Natural killer cell (primary cell): ENCODE results near the gene TMX4. TPM values are rescaled to one million over a fixed set of nuclear protein-coding genes. Genes with fewer than 3 reads are reported as not detected.

Experiments
- ATAC-seq, 3 donors: fragments of 150-1000 bp in 2 of 3; fragments of 200-7000 bp in 1 of 3; cut with Tn5 transposase; 1 replicate in 1 of 3; 2 replicates in 2 of 3; pipeline ENCODE4 v1.10.0; 2021; ENCODE audit warnings: mild to moderate bottlenecking in 2 of 3, moderate library complexity in 2 of 3
- DNase-seq, 2 donors: peaks; one replicate each; pipeline versions ENCODE4 v3.0.0 to v3.0.0-alpha.2; 2013 to 2021; ENCODE audit warnings: mixed read lengths in 1 of 2
- H3K27ac ChIP-seq: one replicate; pipeline ENCODE4 v1.5.1; 2013; ENCODE audit warnings: mild to moderate bottlenecking, low read length
- H3K27me3 ChIP-seq: one replicate; pipeline ENCODE4 v1.6.1; 2013; ENCODE audit warnings: low read length; ENCODE audit not compliant: control insufficient read depth, insufficient read depth
- H3K36me3 ChIP-seq: one replicate; pipeline ENCODE4 v1.6.1; 2013; ENCODE audit warnings: low read length; ENCODE audit not compliant: control insufficient read depth, insufficient read depth
- H3K4me1 ChIP-seq: one replicate; pipeline ENCODE4 v1.6.1; 2013; ENCODE audit warnings: low read length; ENCODE audit not compliant: control insufficient read depth, insufficient read depth
- H3K4me3 ChIP-seq: one replicate; pipeline ENCODE4 v1.5.1; 2013; ENCODE audit warnings: low read length
- H3K9me3 ChIP-seq: one replicate; pipeline ENCODE4 v1.6.1; 2013; ENCODE audit warnings: low read length; ENCODE audit not compliant: control insufficient read depth, insufficient read depth
- H3K27ac Mint-ChIP-seq, 2 donors: one replicate each; pipeline ENCODE4 v1.8.0; 2022; ENCODE audit warnings: mild to moderate bottlenecking in 2 of 2, mixed read lengths in 2 of 2, moderate library complexity in 1 of 2
- H3K27me3 Mint-ChIP-seq, 2 donors: one replicate each; pipeline ENCODE4 v1.8.0; 2022; ENCODE audit warnings: low read depth in 2 of 2, mixed read lengths in 2 of 2
- H3K36me3 Mint-ChIP-seq: one replicate; pipeline ENCODE4 v1.8.0; 2022; ENCODE audit warnings: mixed read lengths
- H3K4me1 Mint-ChIP-seq, 2 donors: one replicate each; pipeline ENCODE4 v1.8.0; 2022; ENCODE audit warnings: mixed read lengths in 2 of 2
- H3K4me3 Mint-ChIP-seq: one replicate; pipeline ENCODE4 v1.8.0; 2022; ENCODE audit warnings: mild to moderate bottlenecking, moderate library complexity, mixed read lengths
- H3K9me3 Mint-ChIP-seq, 2 donors: one replicate each; pipeline ENCODE4 v1.8.0; 2022; ENCODE audit warnings: mixed read lengths in 2 of 2
- WGBS: methylation state at CpG from one replicate; pipeline ENCODE4 v1.1.7; 2013; ENCODE audit warnings: missing lambda C conversion rate; ENCODE audit not compliant: insufficient coverage; 5-methylcytosine and 5-hydroxymethylcytosine counted together
- intact Hi-C: fragments of 100-400 bp; cut with micrococcal nuclease; formaldehyde crosslinking; loops from one replicate; pipeline ENCODE4 v1.14.2; 2022
- total RNA-seq, 4 donors: library from RNA; stranded (reverse); fragments of 120-200 nt in 1 of 4; gene quantifications; one replicate each; pipeline versions ENCODE4 v1.2.3 to v1.2.4, GENCODE V29; 2013 to 2022
- TF ChIP-seq, protein P1 (sequence below): fragments of 200-600 bp; IDR thresholded peaks from one replicate; pipeline ENCODE4 v1.8.0; 2022; ENCODE audit warnings: antibody characterized with exemption

Gene TMX4
- total RNA-seq, 3 donors from 2014 or later (not counting 1 experiment from before 2014, with no cell fraction given), result 94.4 to 97.9 (median 94.5) TPM

DNA sequence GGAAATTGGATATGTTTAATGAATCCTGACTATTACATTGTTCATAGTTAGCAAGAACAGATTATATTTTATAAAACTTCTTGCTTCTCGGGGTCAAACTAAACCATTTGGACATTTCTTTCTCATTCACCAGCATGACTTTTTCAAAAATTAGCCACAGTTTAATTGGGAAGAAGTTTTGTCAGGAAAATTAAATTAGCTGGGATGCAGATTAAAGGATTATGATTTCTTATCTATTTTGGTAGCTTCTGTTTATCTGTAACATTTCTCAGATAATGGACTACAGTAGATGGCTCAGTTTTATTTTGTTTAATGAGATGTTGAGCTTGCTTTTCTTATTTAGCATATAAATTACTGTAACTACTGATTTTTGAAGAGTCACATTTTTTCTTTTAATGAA is 26.4 kb upstream of the TMX4 start:
- Histone ChIP-seq H3K4me3 (no peak overlapping the region), H3K36me3 (no peaks in the 10 kb centered on the region), H3K27ac (no peak overlapping the region), H3K9me3 (no peaks in the 10 kb centered on the region), H3K27me3 (no peaks in the 10 kb centered on the region), H3K4me1 (peaks cover 7% of the 10 kb centered on the region)
- Mint-ChIP-seq H3K9me3 (no peaks in the 10 kb centered on the region), H3K4me3 (no peak overlapping the region), H3K4me1 (peaks cover 15 to 19% of the 10 kb centered on the region in 2 donors), H3K36me3 (no peaks in the 10 kb centered on the region), H3K27ac (no peak overlapping the region), H3K27me3 (peaks cover 10 to 21% of the 10 kb centered on the region in 2 donors)
- no CpG with 5 or more reads among the region's 1 CpG for WGBS
- TF ChIP-seq, protein P1, sequence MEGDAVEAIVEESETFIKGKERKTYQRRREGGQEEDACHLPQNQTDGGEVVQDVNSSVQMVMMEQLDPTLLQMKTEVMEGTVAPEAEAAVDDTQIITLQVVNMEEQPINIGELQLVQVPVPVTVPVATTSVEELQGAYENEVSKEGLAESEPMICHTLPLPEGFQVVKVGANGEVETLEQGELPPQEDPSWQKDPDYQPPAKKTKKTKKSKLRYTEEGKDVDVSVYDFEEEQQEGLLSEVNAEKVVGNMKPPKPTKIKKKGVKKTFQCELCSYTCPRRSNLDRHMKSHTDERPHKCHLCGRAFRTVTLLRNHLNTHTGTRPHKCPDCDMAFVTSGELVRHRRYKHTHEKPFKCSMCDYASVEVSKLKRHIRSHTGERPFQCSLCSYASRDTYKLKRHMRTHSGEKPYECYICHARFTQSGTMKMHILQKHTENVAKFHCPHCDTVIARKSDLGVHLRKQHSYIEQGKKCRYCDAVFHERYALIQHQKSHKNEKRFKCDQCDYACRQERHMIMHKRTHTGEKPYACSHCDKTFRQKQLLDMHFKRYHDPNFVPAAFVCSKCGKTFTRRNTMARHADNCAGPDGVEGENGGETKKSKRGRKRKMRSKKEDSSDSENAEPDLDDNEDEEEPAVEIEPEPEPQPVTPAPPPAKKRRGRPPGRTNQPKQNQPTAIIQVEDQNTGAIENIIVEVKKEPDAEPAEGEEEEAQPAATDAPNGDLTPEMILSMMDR, result no peak
- intact Hi-C loops, result loop anchor here (10.0 kb wide), 1 partner anchor 339 kb away; no protein-coding TSS in a partner anchor
- ATAC-seq (no peak), DNase-seq (no peak)

DNA sequence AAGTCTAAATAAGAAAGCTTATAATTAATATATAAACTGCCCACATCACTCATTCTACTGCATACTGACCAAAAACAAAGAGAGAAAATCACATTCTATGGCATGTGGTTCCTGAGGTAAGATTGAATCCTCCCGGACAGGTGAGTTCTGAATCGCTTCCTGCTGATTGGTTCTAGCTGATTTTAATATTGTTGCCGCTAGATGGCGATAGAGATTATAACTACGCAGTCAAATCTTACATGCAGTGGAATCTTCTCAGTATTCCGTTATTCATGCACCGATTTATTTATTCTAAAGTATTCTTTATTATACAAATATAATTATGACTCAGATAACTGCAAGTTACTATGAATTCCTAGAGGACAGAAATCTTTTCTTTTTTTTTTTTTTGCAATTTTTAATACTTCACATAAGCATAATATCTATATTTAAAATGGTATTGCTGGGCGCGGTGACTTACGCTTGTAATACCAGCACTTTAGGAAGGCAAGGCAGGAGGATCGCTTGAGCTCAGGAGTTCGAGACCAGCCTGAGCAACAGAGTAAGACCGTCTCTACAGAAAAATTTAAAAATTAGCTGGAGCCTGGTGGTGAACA is 24.2 kb upstream of the TMX4 start:
- Mint-ChIP-seq H3K36me3 (no peaks in the 10 kb centered on the region), H3K9me3 (no peaks in the 10 kb centered on the region), H3K27me3 (peaks cover 10 to 21% of the 10 kb centered on the region in 2 donors), H3K27ac (no peak overlapping the region), H3K4me3 (no peak overlapping the region), H3K4me1 (peaks cover 0 to 4% of the 10 kb centered on the region in 2 donors)
- no peaks in the 10 kb centered on the region for H3K27me3 ChIP-seq
- H3K36me3 ChIP-seq, result no peaks in the 10 kb centered on the region
- intact Hi-C loops, result loop anchor here (1.0 to 10.0 kb wide), 3 partner anchors 89 to 678 kb away; partner anchors contain the start of gene PLCB1
- H3K9me3 ChIP-seq, result no peaks in the 10 kb centered on the region
- TF ChIP-seq, protein P1, result peak; percentile 97
- WGBS, result 38% methylated on average over 11 of the region's 13 CpGs
- H3K4me3 ChIP-seq, result no peak overlapping the region
- ATAC-seq, result peak; percentile 64 to 84 (median 76)
- DNase-seq, result peak in 1 of 2 donors; percentile 84
- H3K4me1 ChIP-seq, result no peaks in the 10 kb centered on the region
- H3K27ac ChIP-seq, result no peak overlapping the region

- no peaks in the 10 kb centered on the region for H3K36me3 ChIP-seq
- TF ChIP-seq, protein P1, result no peak
- no peak overlapping the region for H3K27ac ChIP-seq
- no peaks in the 10 kb centered on the region for H3K9me3 ChIP-seq
- Mint-ChIP-seq H3K36me3 (no peaks in the 10 kb centered on the region), H3K27me3 (peaks cover 11 to 13% of the 10 kb centered on the region in 2 donors), H3K4me3 (no peak overlapping the region), H3K27ac (no peak overlapping the region), H3K4me1 (peaks cover 0 to 4% of the 10 kb centered on the region in 2 donors), H3K9me3 (no peaks in the 10 kb centered on the region)
- no peak for DNase-seq
- no peaks in the 10 kb centered on the region for H3K27me3 ChIP-seq
- H3K4me3 ChIP-seq, result no peak overlapping the region
- intact Hi-C loops, result no loop called here
- whole genome bisulfite sequencing, result 90% methylated on average over 1 of the region's 2 CpGs
- H3K4me1 ChIP-seq, result no peaks in the 10 kb centered on the region
- ATAC-seq, result no peak
Observed at GRCh38 chr20:8039042-8039441, 19.5 kb upstream of the TMX4 start.

- intact Hi-C loops, result no loop called here
- no peak for ATAC-seq
- H3K27ac ChIP-seq, result no peak overlapping the region
- H3K36me3 ChIP-seq, result no peaks in the 10 kb centered on the region
- no peaks in the 10 kb centered on the region for H3K36me3 Mint-ChIP-seq
- H3K4me3 ChIP-seq, result no peak overlapping the region
- H3K9me3 Mint-ChIP-seq, result no peaks in the 10 kb centered on the region
- H3K27ac Mint-ChIP-seq, result no peak overlapping the region
- 90% methylated on average over 2 of the region's 2 CpGs for WGBS
- H3K4me1 Mint-ChIP-seq, result no peaks in the 10 kb centered on the region
- TF ChIP-seq, protein P1, result no peak
- H3K4me1 ChIP-seq, result no peaks in the 10 kb centered on the region
- peaks cover 7 to 13% of the 10 kb centered on the region in 2 donors for H3K27me3 Mint-ChIP-seq
- H3K27me3 ChIP-seq, result no peaks in the 10 kb centered on the region
- no peak overlapping the region for H3K4me3 Mint-ChIP-seq
- H3K9me3 ChIP-seq, result no peaks in the 10 kb centered on the region
- no peak for DNase-seq
Observed at GRCh38 chr20:8036771-8037170, 17.2 kb upstream of the TMX4 start.
